Kidney (tissue), 14 donors: ENCODE measurements around the gene APBB2. TPM values are rescaled to one million over a fixed set of nuclear protein-coding genes. Genes with fewer than 3 reads are reported as not detected.

ENCODE experiments used
- DNase-seq, 5 donors: peaks; one replicate each; pipeline ENCODE4 v3.0.0-alpha.2; 2013 to 2020
- FAIRE-seq: peaks from 2 replicates; lab custom pipeline; 2012; peaks lifted over from hg19 to GRCh38; lab: Jason Lieb, UNC
- H3K27ac ChIP-seq, 2 donors: one replicate each; pipeline ENCODE4 v1.7.0; 2013; ENCODE audit warnings: low read depth in 2 of 2, low read length in 2 of 2, inconsistent platforms in 1 of 2
- H3K27me3 ChIP-seq: one replicate; pipeline ENCODE4 v1.7.1; 2013; ENCODE audit warnings: low read length, inconsistent platforms; ENCODE audit not compliant: control insufficient read depth, insufficient read depth
- H3K36me3 ChIP-seq, 3 donors: one replicate each; pipeline versions ENCODE4 v1.7.0 to v1.7.1; 2013; ENCODE audit warnings: low read length in 3 of 3, control low read depth in 1 of 3, inconsistent platforms in 1 of 3; ENCODE audit not compliant: insufficient read depth in 3 of 3, control insufficient read depth in 2 of 3
- H3K4me1 ChIP-seq, 3 donors: one replicate each; pipeline versions ENCODE4 v1.7.0 to v1.7.1; 2013; ENCODE audit warnings: low read length in 3 of 3, inconsistent platforms in 1 of 3, low read depth in 1 of 3; ENCODE audit not compliant: control insufficient read depth in 2 of 3, insufficient read depth in 2 of 3
- H3K4me3 ChIP-seq, 3 donors: one replicate each; pipeline versions ENCODE4 v1.7.0 to v1.8.1; 2013; ENCODE audit warnings: low read length in 3 of 3, control low read depth in 1 of 3, inconsistent platforms in 1 of 3
- H3K9ac ChIP-seq, 3 donors: one replicate each; pipeline versions ENCODE4 v1.7.0 to v1.7.1; 2013; ENCODE audit warnings: low read length in 3 of 3, control low read depth in 1 of 3, inconsistent platforms in 1 of 3
- H3K9me3 ChIP-seq, 3 donors: one replicate each; pipeline versions ENCODE4 v1.7.0 to v1.7.1; 2013; ENCODE audit warnings: low read length in 3 of 3, control low read depth in 1 of 3, inconsistent platforms in 1 of 3; ENCODE audit not compliant: control insufficient read depth in 2 of 3, insufficient read depth in 1 of 3
- intact Hi-C: fragments of 100-400 bp; cut with DNase I; formaldehyde crosslinking; loops from one replicate; pipeline ENCODE4 v1.11.1; 2022
- polyA plus RNA-seq: library from polyadenylated mRNA; stranded (reverse); fragments of 350-450 nt; fragmentation: Illumina TruSeq; extraction: RNeasy Lipid Tissue Mini Kit (QIAGEN cat#74804); gene quantifications from one replicate; pipeline ENCODE4 v1.2.3, GENCODE V29; 2014; ENCODE audit warnings: low read depth, low replicate concordance; ENCODE audit not compliant: insufficient read depth
- total RNA-seq: library from RNA; stranded (reverse); fragmentation: NEBNext Ultra II Directional; extraction: Animal tissue kit (Norgen Biotek cat#: 25700); gene quantifications from one replicate; pipeline ENCODE4 v1.2.1, GENCODE V29; 2021
- TF ChIP-seq, protein P1 (sequence below): IDR thresholded peaks from 3 replicates; pipeline ENCODE4 v1.5.1; 2012; ENCODE audit warnings: mild to moderate bottlenecking, moderate library complexity, borderline replicate concordance; ENCODE audit not compliant: insufficient read depth; ENCODE audit errors: extremely low read depth
- donor health status: control.
- donor health status: control.
- donor health status: control.
- donor health status: control.
- donor health status: control.
- donor health status: DM: yes; HTN: yes; CAD: no.
- donor health status: Normal renal cell carcinoma (clear cell type).

Gene APBB2
- total and polyA plus RNA-seq, 2 donors from 2014 or later = 13.4 to 65.6 TPM

GRCh38 chr4:40812856-40813255 is 401.5 kb downstream of the APBB2 start:
- Histone ChIP-seq H3K27me3 (no peaks in the 10 kb centered on the region), H3K27ac (no peak overlapping the region), H3K9me3 (no peaks in the 10 kb centered on the region), H3K4me1 (no peaks in the 10 kb centered on the region), H3K4me3 (no peak overlapping the region), H3K36me3 (peaks cover 2 to 21% (median 8%) of the 10 kb centered on the region in 3 donors), H3K9ac (no peak overlapping the region)
- no peak for DNase-seq
- FAIRE-seq = no peak
- intact Hi-C loops = no loop called here
- TF ChIP-seq, protein P1, sequence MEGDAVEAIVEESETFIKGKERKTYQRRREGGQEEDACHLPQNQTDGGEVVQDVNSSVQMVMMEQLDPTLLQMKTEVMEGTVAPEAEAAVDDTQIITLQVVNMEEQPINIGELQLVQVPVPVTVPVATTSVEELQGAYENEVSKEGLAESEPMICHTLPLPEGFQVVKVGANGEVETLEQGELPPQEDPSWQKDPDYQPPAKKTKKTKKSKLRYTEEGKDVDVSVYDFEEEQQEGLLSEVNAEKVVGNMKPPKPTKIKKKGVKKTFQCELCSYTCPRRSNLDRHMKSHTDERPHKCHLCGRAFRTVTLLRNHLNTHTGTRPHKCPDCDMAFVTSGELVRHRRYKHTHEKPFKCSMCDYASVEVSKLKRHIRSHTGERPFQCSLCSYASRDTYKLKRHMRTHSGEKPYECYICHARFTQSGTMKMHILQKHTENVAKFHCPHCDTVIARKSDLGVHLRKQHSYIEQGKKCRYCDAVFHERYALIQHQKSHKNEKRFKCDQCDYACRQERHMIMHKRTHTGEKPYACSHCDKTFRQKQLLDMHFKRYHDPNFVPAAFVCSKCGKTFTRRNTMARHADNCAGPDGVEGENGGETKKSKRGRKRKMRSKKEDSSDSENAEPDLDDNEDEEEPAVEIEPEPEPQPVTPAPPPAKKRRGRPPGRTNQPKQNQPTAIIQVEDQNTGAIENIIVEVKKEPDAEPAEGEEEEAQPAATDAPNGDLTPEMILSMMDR = no peak

DNA sequence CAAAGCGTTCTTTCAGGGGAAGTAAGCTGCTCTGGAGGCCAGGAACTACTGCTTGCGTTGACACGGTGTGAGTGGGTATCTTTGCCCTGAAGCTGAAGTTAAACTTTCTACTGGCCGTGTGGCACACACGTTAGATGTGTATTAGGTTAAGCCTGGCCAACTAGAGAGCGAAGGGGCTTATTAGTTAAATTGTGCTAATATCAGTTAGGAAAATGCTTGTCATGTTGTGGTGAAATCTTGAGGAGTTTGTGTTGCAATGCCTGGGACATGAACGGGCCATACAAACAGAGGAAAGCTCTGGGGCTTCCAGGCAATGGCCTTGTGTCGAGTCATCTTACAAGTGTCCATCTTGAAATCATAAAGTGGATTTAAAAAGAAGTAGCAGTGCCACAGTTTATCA is 402.0 kb downstream of the APBB2 start:
- Histone ChIP-seq H3K27me3 (no peaks in the 10 kb centered on the region), H3K4me3 (no peak overlapping the region), H3K9me3 (no peaks in the 10 kb centered on the region), H3K9ac (no peak overlapping the region), H3K27ac (no peak overlapping the region), H3K36me3 (peaks cover 2 to 21% (median 8%) of the 10 kb centered on the region in 3 donors), H3K4me1 (no peaks in the 10 kb centered on the region)
- TF ChIP-seq, protein P1 = no peak
- FAIRE-seq (no peak), DNase-seq (no peak)
- intact Hi-C loops = no loop called here

DNA sequence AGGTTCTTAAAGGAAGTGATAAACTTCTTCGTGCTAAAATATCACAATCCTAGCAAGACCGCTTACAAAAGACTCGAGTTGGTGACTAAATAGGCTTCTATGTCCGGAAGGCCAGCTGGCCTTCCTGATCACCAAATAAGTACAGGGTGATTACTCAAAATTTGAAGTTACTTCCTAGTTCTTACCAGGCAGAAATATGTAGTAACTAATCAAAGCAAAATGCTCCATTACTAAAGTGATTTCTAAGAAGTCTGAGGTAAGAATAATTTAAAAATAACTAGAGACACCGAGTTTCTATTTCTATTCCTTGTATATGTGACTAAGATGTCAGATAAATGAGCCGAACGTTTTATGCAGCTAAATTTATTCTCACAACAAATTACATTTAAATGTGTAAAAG is 402.4 kb downstream of the APBB2 start:
- no peak overlapping the region for H3K27ac ChIP-seq
- no peaks in the 10 kb centered on the region for H3K9me3 ChIP-seq
- DNase-seq (no peak), FAIRE-seq (no peak)
- no peak overlapping the region for H3K9ac ChIP-seq
- H3K4me3 ChIP-seq = no peak overlapping the region
- TF ChIP-seq, protein P1 = no peak
- H3K4me1 ChIP-seq = no peaks in the 10 kb centered on the region
- no peaks in the 10 kb centered on the region for H3K27me3 ChIP-seq
- intact Hi-C loops = no loop called here
- H3K36me3 ChIP-seq = peaks cover 2 to 21% (median 8%) of the 10 kb centered on the region in 3 donors

- H3K27me3 ChIP-seq = no peaks in the 10 kb centered on the region
- no peaks in the 10 kb centered on the region for H3K4me1 ChIP-seq
- peaks cover 0 to 6% (median 2%) of the 10 kb centered on the region in 3 donors for H3K36me3 ChIP-seq
- H3K4me3 ChIP-seq = no peak overlapping the region
- no peaks in the 10 kb centered on the region for H3K9me3 ChIP-seq
- H3K9ac ChIP-seq = no peak overlapping the region
- intact Hi-C loops = no loop called here
- DNase-seq (no peak), FAIRE-seq (no peak)
- TF ChIP-seq, protein P1 = no peak
- no peak overlapping the region for H3K27ac ChIP-seq
These were observed 405.4 kb downstream of the APBB2 start for GRCh38 chr4:40808926-40809457.
